GM12878 (cell line): ENCODE data around the gene NTM. TPM values are rescaled to one million over a fixed set of nuclear protein-coding genes. Genes with fewer than 3 reads are reported as not detected.

Experiments
- ATAC-seq: fragments of 200-7000 bp; cut with Tn5 transposase; 3 replicates; pipeline ENCODE4 v1.9.1; 2020; ENCODE audit warnings: mild to moderate bottlenecking, moderate library complexity
- BruUV-seq: library from RNA; stranded (reverse); fragments of 400-500 nt; replicated peaks from 2 replicates; lab custom pipeline; 2021; lab: Mats Ljungman, UMichigan
- CTCF ChIA-PET: fragments of 300-600 bp; sonication (Branson Sonifier 250); formaldehyde crosslinking; extraction: SDS; loops from one replicate; lab custom pipeline; 2021; ENCODE audit warnings: inconsistent platforms; lab: Yijun Ruan, JAX
- POLR2A ChIA-PET: fragments of 350-600 bp; formaldehyde crosslinking; extraction: SDS; loops from one replicate; lab custom pipeline; 2021; ENCODE audit warnings: inconsistent platforms; lab: Charles Lee
- RAD21 ChIA-PET: fragments of 300-600 bp; sonication (Branson Sonifier 250); formaldehyde crosslinking; loops from one replicate; lab custom pipeline; 2023; ENCODE audit warnings: antibody characterized with exemption; ENCODE audit not compliant: unreplicated experiment; lab: Charles Lee
- SMC1A ChIA-PET: fragments of 300-600 bp; sonication (Branson Sonifier 250); formaldehyde crosslinking; loops from one replicate; lab custom pipeline; 2023; ENCODE audit not compliant: unreplicated experiment, uncharacterized antibody; lab: Charles Lee
- DNase-seq: peaks from one replicate; pipeline ENCODE4 v3.0.0-alpha.2; 2011; ENCODE audit warnings: low read depth, low spot score
- FAIRE-seq: peaks from 3 replicates; lab custom pipeline; 2011; peaks lifted over from hg19 to GRCh38; lab: Jason Lieb, UNC
- H2AFZ ChIP-seq: 2 replicates; pipeline ENCODE4 v1.6.0; 2011; ENCODE audit warnings: low read depth, low read length, control low read depth; ENCODE audit not compliant: control insufficient read depth
- H3K27ac ChIP-seq: 2 replicates; pipeline ENCODE4 v1.5.1; 2011; ENCODE audit warnings: control low read depth; ENCODE audit not compliant: control insufficient read depth, insufficient read depth
- H3K27me3 ChIP-seq, 2 experiments: replicated peaks in 1 of 2; 2 replicates each; pipeline versions ENCODE4 v1.6.0 to v1.6.1; 2011; ENCODE audit warnings: low read length in 1 of 2; ENCODE audit not compliant: control insufficient read depth in 2 of 2, insufficient read depth in 2 of 2
- H3K36me3 ChIP-seq, 2 experiments: 2 replicates each; pipeline ENCODE4 v1.5.1; 2011; ENCODE audit warnings: low read length in 1 of 2; ENCODE audit not compliant: control insufficient read depth in 2 of 2, insufficient read depth in 2 of 2
- H3K4me1 ChIP-seq: 2 replicates; pipeline ENCODE4 v1.6.1; 2011; ENCODE audit warnings: mild to moderate bottlenecking, low read length, moderate library complexity, mixed read lengths; ENCODE audit not compliant: control insufficient read depth, insufficient read depth
- H3K4me2 ChIP-seq: 2 replicates; pipeline ENCODE4 v1.6.0; 2011; ENCODE audit warnings: control low read depth; ENCODE audit not compliant: control insufficient read depth, insufficient read depth
- H3K4me3 ChIP-seq: fragments of 200-600 bp; sonication (generic); 2 replicates; pipeline ENCODE4 v1.5.1; 2016
- H3K79me2 ChIP-seq: 2 replicates; pipeline ENCODE4 v1.6.0; 2011; ENCODE audit warnings: low read length; ENCODE audit not compliant: control insufficient read depth, insufficient read depth
- H3K9ac ChIP-seq: 2 replicates; pipeline ENCODE4 v1.8.0; 2011; ENCODE audit warnings: low read length, control low read depth, mixed read lengths; ENCODE audit not compliant: control insufficient read depth, insufficient read depth
- H3K9me3 ChIP-seq: replicated peaks from 3 replicates; pipeline ENCODE4 v1.5.1; 2011; ENCODE audit warnings: mild to moderate bottlenecking, low read length; ENCODE audit not compliant: control insufficient read depth, insufficient read depth
- H4K20me1 ChIP-seq: 2 replicates; pipeline ENCODE4 v1.6.0; 2011; ENCODE audit not compliant: control insufficient read depth, insufficient read depth
- ATF2 ChIP-seq: IDR thresholded peaks from 2 replicates; pipeline ENCODE4 v1.6.1; 2012; ENCODE audit warnings: low read length, inconsistent platforms
- BMI1 ChIP-seq: fragments of 450-650 bp; IDR thresholded peaks from 2 replicates; pipeline ENCODE4 v1.6.1; 2016; ENCODE audit warnings: mild to moderate bottlenecking, moderate library complexity, borderline replicate concordance
- CBX3 ChIP-seq: fragments of 200-600 bp; sonication (generic); IDR thresholded peaks from 2 replicates; pipeline ENCODE4 v1.6.1; 2016; ENCODE audit warnings: low read depth, borderline replicate concordance
- EZH2 ChIP-seq: IDR thresholded peaks from 2 replicates; pipeline ENCODE4 v1.6.1; 2012; ENCODE audit warnings: low read depth, mild to moderate bottlenecking, control low read depth, inconsistent platforms, low read length, borderline replicate concordance; ENCODE audit not compliant: control insufficient read depth
- MEF2A ChIP-seq: IDR thresholded peaks from 2 replicates; pipeline ENCODE4 v1.6.1; 2011; ENCODE audit warnings: low read depth, mild to moderate bottlenecking, low read length, moderate library complexity; ENCODE audit not compliant: insufficient read depth
- POU2F2 ChIP-seq: IDR thresholded peaks from 3 replicates; pipeline ENCODE4 v1.6.1; 2011; ENCODE audit warnings: low read depth, mild to moderate bottlenecking, low read length, borderline replicate concordance
- RBBP5 ChIP-seq: fragments of 200-600 bp; sonication (generic); conservative IDR thresholded peaks from 2 replicates; pipeline ENCODE4 v1.6.1; 2016
- SMAD1 ChIP-seq: fragments of 450-650 bp; IDR thresholded peaks from 2 replicates; pipeline ENCODE4 v1.6.1; 2018; ENCODE audit warnings: mild to moderate bottlenecking, low read depth; ENCODE audit not compliant: partially characterized antibody
- SMC3 ChIP-seq: IDR thresholded peaks from 2 replicates; pipeline ENCODE4 v1.6.1; 2011; ENCODE audit warnings: low read length, improper control_type of control experiment, borderline replicate concordance
- ZNF622 ChIP-seq: fragments of 450-650 bp; IDR thresholded peaks from 2 replicates; pipeline ENCODE4 v1.6.1; 2017; ENCODE audit warnings: mild to moderate bottlenecking, inconsistent platforms
- WGBS: methylation state at CpG from one replicate; pipeline ENCODE4 v1.1.6; 2016; ENCODE audit warnings: low lambda C conversion rate; ENCODE audit not compliant: insufficient replicate concordance, insufficient coverage; ENCODE audit errors: missing lambda C conversion rate; 5-methylcytosine and 5-hydroxymethylcytosine counted together
- in situ Hi-C: fragments of 300-500 bp; cut with MboI; formaldehyde crosslinking; loops from 9 replicates; pipeline ENCODE4 v1.14.3; 2018; ENCODE audit warnings: mixed read lengths
- intact Hi-C: fragments of 100-400 bp; cut with micrococcal nuclease; formaldehyde crosslinking; loops from one replicate; pipeline ENCODE4 v1.14.2; 2022; ENCODE audit not compliant: unreplicated experiment
- polyA plus RNA-seq, 11 experiments: library from polyadenylated mRNA; depleted of rRNA in 4 of 11; unstranded in 6 of 11; stranded (reverse) in 5 of 11; fragments of >200 nt; fragmentation: Nextera tagmentation in 4 of 11; fragmentation: Illumina TruSeq in 1 of 11; extraction: Ambion mirVana in 4 of 11; extraction: Trizol in 1 of 11; gene quantifications; 1 replicate in 1 of 11; 2 replicates in 10 of 11; pipeline versions ENCODE4 v1.2.1 to v1.2.3, GENCODE V29; 2011 to 2016; ENCODE audit warnings: inconsistent platforms in 2 of 11, missing spikeins in 2 of 11, low read depth in 1 of 11
- total RNA-seq, 4 experiments: library from RNA; depleted of rRNA in 3 of 4; stranded (reverse); fragments of >200 nt in 3 of 4; fragmentation: Illumina TruSeq in 1 of 4; extraction: Trizol in 1 of 4; gene quantifications; 2 replicates each; pipeline versions ENCODE4 v1.2.1 to v1.2.3, GENCODE V29; 2013 to 2021
- TF ChIP-seq, protein P1 (sequence below): fragments of 450-650 bp; IDR thresholded peaks from 2 replicates; pipeline ENCODE4 v1.6.1; 2017; ENCODE audit warnings: mild to moderate bottlenecking, low read depth, inconsistent platforms; ENCODE audit not compliant: poor library complexity, severe bottlenecking
- TF ChIP-seq, protein P2 (sequence below), 3 experiments: IDR thresholded peaks in 2 of 3; conservative IDR thresholded peaks in 1 of 3; 2 replicates each; pipeline ENCODE4 v1.5.1; 2011; ENCODE audit warnings: low read depth in 3 of 3, low read length in 3 of 3, mild to moderate bottlenecking in 3 of 3, control low read depth in 2 of 3, moderate library complexity in 2 of 3, inconsistent platforms in 1 of 3, mixed read lengths in 1 of 3; ENCODE audit not compliant: control insufficient read depth in 2 of 3, insufficient read depth in 1 of 3; ENCODE audit errors: extremely low read depth in 1 of 3
- TF ChIP-seq, protein P3 (sequence below): IDR thresholded peaks from 2 replicates; pipeline ENCODE4 v1.6.1; 2011; ENCODE audit warnings: mild to moderate bottlenecking, low read depth, low read length, moderate library complexity; ENCODE audit not compliant: insufficient replicate concordance

Gene NTM
- total and polyA plus RNA-seq, 10 of the 15 experiments (the other 5 are each of a cell fraction or from before 2014, with no cell fraction given) = not detected

- FAIRE-seq (no peak), ATAC-seq (no peak), DNase-seq (no peak)
- H2AFZ ChIP-seq = no peak overlapping the region
- no peaks in the 10 kb centered on the region for H3K79me2 ChIP-seq
- TF ChIP-seq CBX3 (no peak), MEF2A (no peak), ATF2 (no peak), SMAD1 (no peak), BMI1 (no peak), ZNF622 (no peak), POU2F2 (no peak), EZH2 (no peak), RBBP5 (no peak), SMC3 (no peak)
- TF ChIP-seq, protein P1, sequence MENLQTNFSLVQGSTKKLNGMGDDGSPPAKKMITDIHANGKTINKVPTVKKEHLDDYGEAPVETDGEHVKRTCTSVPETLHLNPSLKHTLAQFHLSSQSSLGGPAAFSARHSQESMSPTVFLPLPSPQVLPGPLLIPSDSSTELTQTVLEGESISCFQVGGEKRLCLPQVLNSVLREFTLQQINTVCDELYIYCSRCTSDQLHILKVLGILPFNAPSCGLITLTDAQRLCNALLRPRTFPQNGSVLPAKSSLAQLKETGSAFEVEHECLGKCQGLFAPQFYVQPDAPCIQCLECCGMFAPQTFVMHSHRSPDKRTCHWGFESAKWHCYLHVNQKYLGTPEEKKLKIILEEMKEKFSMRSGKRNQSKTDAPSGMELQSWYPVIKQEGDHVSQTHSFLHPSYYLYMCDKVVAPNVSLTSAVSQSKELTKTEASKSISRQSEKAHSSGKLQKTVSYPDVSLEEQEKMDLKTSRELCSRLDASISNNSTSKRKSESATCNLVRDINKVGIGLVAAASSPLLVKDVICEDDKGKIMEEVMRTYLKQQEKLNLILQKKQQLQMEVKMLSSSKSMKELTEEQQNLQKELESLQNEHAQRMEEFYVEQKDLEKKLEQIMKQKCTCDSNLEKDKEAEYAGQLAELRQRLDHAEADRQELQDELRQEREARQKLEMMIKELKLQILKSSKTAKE = no peak
- TF ChIP-seq, protein P2, sequence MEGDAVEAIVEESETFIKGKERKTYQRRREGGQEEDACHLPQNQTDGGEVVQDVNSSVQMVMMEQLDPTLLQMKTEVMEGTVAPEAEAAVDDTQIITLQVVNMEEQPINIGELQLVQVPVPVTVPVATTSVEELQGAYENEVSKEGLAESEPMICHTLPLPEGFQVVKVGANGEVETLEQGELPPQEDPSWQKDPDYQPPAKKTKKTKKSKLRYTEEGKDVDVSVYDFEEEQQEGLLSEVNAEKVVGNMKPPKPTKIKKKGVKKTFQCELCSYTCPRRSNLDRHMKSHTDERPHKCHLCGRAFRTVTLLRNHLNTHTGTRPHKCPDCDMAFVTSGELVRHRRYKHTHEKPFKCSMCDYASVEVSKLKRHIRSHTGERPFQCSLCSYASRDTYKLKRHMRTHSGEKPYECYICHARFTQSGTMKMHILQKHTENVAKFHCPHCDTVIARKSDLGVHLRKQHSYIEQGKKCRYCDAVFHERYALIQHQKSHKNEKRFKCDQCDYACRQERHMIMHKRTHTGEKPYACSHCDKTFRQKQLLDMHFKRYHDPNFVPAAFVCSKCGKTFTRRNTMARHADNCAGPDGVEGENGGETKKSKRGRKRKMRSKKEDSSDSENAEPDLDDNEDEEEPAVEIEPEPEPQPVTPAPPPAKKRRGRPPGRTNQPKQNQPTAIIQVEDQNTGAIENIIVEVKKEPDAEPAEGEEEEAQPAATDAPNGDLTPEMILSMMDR (IDR thresholded peaks at IDR 0.05 in 2 of 3, conservative IDR thresholded peaks at IDR 0.05 in 1 of 3; ENCODE audit: control insufficient read depth in 2 of 3, extremely low read depth in 1 of 3, insufficient read depth in 1 of 3, low read depth in 3 of 3, low read length in 3 of 3) = no peak
- TF ChIP-seq, protein P3, sequence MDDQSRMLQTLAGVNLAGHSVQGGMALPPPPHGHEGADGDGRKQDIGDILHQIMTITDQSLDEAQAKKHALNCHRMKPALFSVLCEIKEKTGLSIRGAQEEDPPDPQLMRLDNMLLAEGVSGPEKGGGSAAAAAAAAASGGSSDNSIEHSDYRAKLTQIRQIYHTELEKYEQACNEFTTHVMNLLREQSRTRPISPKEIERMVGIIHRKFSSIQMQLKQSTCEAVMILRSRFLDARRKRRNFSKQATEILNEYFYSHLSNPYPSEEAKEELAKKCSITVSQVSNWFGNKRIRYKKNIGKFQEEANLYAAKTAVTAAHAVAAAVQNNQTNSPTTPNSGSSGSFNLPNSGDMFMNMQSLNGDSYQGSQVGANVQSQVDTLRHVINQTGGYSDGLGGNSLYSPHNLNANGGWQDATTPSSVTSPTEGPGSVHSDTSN = no peak
- peaks cover 5% of the 10 kb centered on the region in 2 experiments; a peak in 3 of 4 replicates for H3K27me3 ChIP-seq
- in situ Hi-C loops = no loop called here
- H3K4me2 ChIP-seq = no peak overlapping the region
- WGBS = 14% methylated on average over 7 of the region's 7 CpGs
- intact Hi-C loops = no loop called here
- ChIA-PET POLR2A (no interaction called here), SMC1A (no interaction called here), CTCF (no interaction called here), RAD21 (no interaction called here)
- no peak overlapping the region for H3K9ac ChIP-seq
- no peaks in the 10 kb centered on the region for H4K20me1 ChIP-seq
- no peaks in the 10 kb centered on the region for H3K4me1 ChIP-seq
- BruUV-seq = no TSS peak
- no peak overlapping the region for H3K27ac ChIP-seq
- H3K36me3 ChIP-seq = no peaks in the 10 kb centered on the region
- no peak overlapping the region for H3K4me3 ChIP-seq
- no peaks in the 10 kb centered on the region for H3K9me3 ChIP-seq
Measured at GRCh38 chr11:131737357-131737756, 366.9 kb downstream of the NTM start.
